Colonic mucosa (tissue), 4 donors: ENCODE data around the gene UNC13B. TPM values are rescaled to one million over a fixed set of nuclear protein-coding genes. Genes with fewer than 3 reads are reported as not detected.

ENCODE experiments used
- DNase-seq: peaks from one replicate; pipeline ENCODE4 v3.0.0-alpha.2; 2020
- H3K27ac ChIP-seq: fragments of 200-600 bp; one replicate; pipeline ENCODE4 v1.8.0; 2021
- H3K27me3 ChIP-seq: fragments of 200-600 bp; one replicate; pipeline ENCODE4 v1.8.0; 2021
- H3K36me3 ChIP-seq: fragments of 200-600 bp; one replicate; pipeline ENCODE4 v1.8.0; 2021
- H3K4me1 ChIP-seq: fragments of 200-600 bp; one replicate; pipeline ENCODE4 v1.8.0; 2021; ENCODE audit warnings: mild to moderate bottlenecking
- H3K4me3 ChIP-seq: fragments of 200-600 bp; one replicate; pipeline ENCODE4 v1.8.0; 2021
- H3K9ac ChIP-seq, 2 donors: one replicate each; pipeline ENCODE4 v1.7.0; 2013; ENCODE audit warnings: control low read depth in 2 of 2, low read depth in 2 of 2, low read length in 2 of 2
- H3K9me3 ChIP-seq: fragments of 200-600 bp; one replicate; pipeline ENCODE4 v1.8.0; 2021
- intact Hi-C: fragments of 100-400 bp; cut with DNase I; formaldehyde crosslinking; loops from one replicate; pipeline ENCODE4 v1.14.1; 2022
- total RNA-seq, 2 donors: library from RNA; stranded (reverse); fragmentation: NEBNext Ultra II Directional in 1 of 2; extraction: Animal tissue kit (Norgen Biotek cat#: 25700) in 1 of 2; gene quantifications; one replicate each; pipeline ENCODE4 v1.2.1, GENCODE V29; 2021
- TF ChIP-seq, protein P1 (sequence below): fragments of 200-600 bp; IDR thresholded peaks from one replicate; pipeline ENCODE4 v1.8.0; 2022; ENCODE audit warnings: antibody characterized with exemption, mild to moderate bottlenecking
- donor health status: healthy.
- donor health status: DM: no; HTN: no; CAD: no.
- donor health status: DM: no; HTN: no; CAD: no.

Gene UNC13B
- total RNA-seq, 2 donors from 2014 or later = 43.6 to 56.1 TPM

DNA sequence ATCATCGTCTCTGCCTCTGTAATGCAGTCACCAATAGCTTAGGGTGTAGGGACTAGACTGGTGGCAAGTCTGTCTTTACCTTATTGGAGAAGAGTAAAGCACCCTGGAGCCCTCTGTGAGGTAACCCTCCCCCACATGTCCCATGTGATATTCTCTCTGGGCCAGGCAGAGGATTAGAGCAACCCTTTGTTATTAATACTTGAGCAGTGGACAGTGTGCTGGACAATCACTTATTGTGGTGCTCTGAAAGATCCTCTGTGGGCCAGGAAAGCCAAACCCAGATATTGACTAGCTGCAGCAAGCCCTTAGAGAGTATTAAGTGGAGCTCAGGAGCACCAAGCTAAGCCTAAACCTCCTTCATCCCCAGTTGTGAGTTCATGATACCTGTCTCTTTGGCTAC lies 188.4 kb downstream of the UNC13B start:
- H3K27ac ChIP-seq = no peak overlapping the region
- H3K9ac ChIP-seq = no peak overlapping the region
- H3K4me1 ChIP-seq = no peaks in the 10 kb centered on the region
- no peaks in the 10 kb centered on the region for H3K27me3 ChIP-seq
- TF ChIP-seq, protein P1, sequence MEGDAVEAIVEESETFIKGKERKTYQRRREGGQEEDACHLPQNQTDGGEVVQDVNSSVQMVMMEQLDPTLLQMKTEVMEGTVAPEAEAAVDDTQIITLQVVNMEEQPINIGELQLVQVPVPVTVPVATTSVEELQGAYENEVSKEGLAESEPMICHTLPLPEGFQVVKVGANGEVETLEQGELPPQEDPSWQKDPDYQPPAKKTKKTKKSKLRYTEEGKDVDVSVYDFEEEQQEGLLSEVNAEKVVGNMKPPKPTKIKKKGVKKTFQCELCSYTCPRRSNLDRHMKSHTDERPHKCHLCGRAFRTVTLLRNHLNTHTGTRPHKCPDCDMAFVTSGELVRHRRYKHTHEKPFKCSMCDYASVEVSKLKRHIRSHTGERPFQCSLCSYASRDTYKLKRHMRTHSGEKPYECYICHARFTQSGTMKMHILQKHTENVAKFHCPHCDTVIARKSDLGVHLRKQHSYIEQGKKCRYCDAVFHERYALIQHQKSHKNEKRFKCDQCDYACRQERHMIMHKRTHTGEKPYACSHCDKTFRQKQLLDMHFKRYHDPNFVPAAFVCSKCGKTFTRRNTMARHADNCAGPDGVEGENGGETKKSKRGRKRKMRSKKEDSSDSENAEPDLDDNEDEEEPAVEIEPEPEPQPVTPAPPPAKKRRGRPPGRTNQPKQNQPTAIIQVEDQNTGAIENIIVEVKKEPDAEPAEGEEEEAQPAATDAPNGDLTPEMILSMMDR = no peak
- intact Hi-C loops = no loop called here
- no peak overlapping the region for H3K4me3 ChIP-seq
- H3K9me3 ChIP-seq = no peaks in the 10 kb centered on the region
- DNase-seq = no peak
- no peaks in the 10 kb centered on the region for H3K36me3 ChIP-seq

DNA sequence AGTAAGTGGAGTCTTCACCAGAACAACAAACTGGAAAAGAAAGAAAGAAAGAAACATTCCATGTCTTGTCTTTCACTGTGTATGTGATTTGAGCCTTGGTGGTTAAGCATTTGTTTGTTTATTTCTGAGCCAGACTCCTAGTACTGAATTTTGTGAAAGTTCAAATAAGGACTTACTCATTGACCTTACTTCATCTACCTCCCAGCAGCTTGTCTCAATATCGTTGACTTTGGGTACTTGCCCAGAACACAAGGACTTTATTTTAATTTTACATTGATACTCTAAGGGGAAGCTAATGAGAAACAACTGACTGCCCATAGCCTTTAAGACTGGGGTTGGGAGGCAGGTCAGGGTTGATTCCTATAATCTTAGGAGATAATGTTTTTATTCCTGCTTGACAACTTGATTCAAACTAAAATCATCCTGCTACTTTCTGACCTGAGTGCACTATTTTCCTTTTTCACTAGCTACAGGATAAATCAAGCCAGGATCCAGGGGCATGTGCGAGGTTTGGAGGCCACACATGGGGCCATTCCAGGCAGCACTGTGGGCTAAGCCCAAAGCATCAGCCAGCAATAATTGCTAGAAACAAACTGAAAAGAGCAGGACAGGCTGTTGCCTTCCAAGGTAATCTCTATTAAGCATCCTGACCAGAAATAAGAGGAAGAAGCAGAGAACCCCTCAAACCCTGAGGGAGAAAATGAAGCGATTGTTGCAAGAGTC lies 189.2 kb downstream of the UNC13B start:
- no peak for DNase-seq
- intact Hi-C loops = no loop called here
- H3K4me3 ChIP-seq = no peak overlapping the region
- TF ChIP-seq, protein P1 = no peak
- no peak overlapping the region for H3K9ac ChIP-seq
- H3K9me3 ChIP-seq = no peaks in the 10 kb centered on the region
- no peak overlapping the region for H3K27ac ChIP-seq
- H3K4me1 ChIP-seq = no peaks in the 10 kb centered on the region
- no peaks in the 10 kb centered on the region for H3K27me3 ChIP-seq
- H3K36me3 ChIP-seq = no peaks in the 10 kb centered on the region

DNA sequence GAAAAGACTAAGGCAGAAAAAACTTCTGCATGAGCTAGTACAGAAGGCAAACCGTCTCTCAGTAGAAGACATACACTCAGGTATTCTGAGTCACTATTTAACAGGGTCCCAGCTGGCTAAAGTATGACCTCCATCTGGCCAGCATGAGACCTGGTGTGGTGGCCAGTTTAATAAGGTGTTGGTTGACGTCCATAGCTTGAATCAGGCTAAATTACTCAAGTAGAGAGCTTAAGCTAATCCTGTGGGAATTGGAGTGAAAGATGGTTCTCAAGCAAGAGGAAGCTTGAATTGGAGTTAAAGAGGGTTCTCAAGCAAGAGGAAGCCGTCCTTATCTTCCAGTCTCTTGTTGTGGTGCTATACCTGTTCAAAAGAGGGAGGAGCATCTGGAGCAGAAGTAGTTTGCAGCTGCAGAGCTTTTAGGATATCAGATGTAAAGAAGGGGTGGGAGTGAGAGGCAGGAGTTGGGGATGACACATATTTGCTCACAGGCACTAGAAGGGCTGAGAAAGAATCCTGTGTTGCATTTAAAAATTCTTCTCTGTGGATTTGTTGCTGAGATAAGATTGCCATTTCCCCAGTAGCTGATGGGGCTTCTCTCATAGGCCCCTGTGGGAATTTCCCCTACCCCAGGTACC lies 192.0 kb downstream of the UNC13B start:
- Histone ChIP-seq H3K4me1 (no peaks in the 10 kb centered on the region), H3K27ac (no peak overlapping the region), H3K36me3 (no peaks in the 10 kb centered on the region), H3K4me3 (no peak overlapping the region), H3K27me3 (no peaks in the 10 kb centered on the region), H3K9ac (no peak overlapping the region), H3K9me3 (no peaks in the 10 kb centered on the region)
- intact Hi-C loops = no loop called here
- DNase-seq = no peak
- TF ChIP-seq, protein P1 = no peak

DNA sequence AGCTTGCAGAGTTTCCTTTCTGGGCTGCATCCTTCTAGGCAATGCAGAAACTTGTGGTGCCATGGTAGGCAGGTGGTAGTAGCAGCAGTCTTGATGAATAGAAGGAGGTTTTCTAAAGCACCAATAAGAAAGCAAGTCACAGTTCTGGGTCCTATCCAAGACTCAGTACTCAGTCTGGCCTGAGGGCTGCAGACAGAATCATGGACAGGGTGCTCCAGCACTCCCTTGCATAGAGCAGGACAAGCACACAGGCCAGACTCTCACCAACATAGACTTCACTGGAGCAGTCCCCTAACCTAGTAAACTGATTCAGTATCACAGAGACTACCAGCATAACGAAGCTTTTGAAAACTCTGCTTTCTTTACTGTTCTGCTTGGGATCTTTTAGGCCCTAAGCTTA lies 194.1 kb downstream of the UNC13B start:
- TF ChIP-seq, protein P1 = no peak
- no peaks in the 10 kb centered on the region for H3K36me3 ChIP-seq
- no peaks in the 10 kb centered on the region for H3K27me3 ChIP-seq
- no peak for DNase-seq
- H3K27ac ChIP-seq = no peak overlapping the region
- H3K9ac ChIP-seq = no peak overlapping the region
- no peaks in the 10 kb centered on the region for H3K9me3 ChIP-seq
- H3K4me3 ChIP-seq = no peak overlapping the region
- H3K4me1 ChIP-seq = no peaks in the 10 kb centered on the region
- intact Hi-C loops = no loop called here

DNA sequence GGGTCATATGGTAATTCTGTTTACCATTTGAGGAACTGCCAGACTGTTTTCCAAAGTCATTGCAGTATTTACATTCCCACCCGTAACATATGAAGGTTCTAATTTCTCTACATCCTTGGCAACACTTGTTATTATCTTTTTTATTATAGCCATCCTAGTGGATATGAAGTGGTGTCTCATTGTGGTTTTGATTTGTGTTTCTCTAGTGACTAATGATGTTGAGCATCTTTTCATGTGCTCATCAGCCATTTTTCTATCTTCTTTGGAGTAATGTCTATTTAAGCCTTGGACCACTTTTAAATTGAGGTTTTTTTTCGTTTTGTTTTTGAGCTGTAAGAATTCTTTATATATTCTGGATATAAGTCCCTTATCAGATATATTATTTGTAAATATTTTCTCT lies 195.3 kb downstream of the UNC13B start:
- Histone ChIP-seq H3K9ac (no peak overlapping the region), H3K27me3 (no peaks in the 10 kb centered on the region), H3K9me3 (no peaks in the 10 kb centered on the region), H3K27ac (no peak overlapping the region), H3K4me1 (no peaks in the 10 kb centered on the region), H3K36me3 (no peaks in the 10 kb centered on the region), H3K4me3 (no peak overlapping the region)
- intact Hi-C loops = no loop called here
- TF ChIP-seq, protein P1 = no peak
- no peak for DNase-seq
